Tibial nerve (tissue), 4 donors: Measurements from ENCODE around the gene NKD1. TPM values are rescaled to one million over a fixed set of nuclear protein-coding genes. Genes with fewer than 3 reads are reported as not detected.

Experiments
- DNase-seq, 2 donors: peaks; one replicate each; pipeline ENCODE4 v3.0.0-alpha.2; 2019; ENCODE audit warnings: low spot score in 2 of 2
- H3K27ac ChIP-seq, 4 donors: fragments of 200-600 bp; sonication (generic) in 3 of 4; one replicate each; pipeline ENCODE4 v1.5.1; 2017 to 2019; ENCODE audit warnings: mild to moderate bottlenecking in 1 of 4
- H3K27me3 ChIP-seq, 2 donors: fragments of 200-600 bp; sonication (generic) in 1 of 2; one replicate each; pipeline versions ENCODE4 v1.5.1 to v1.6.0; 2017 to 2019
- H3K36me3 ChIP-seq, 3 donors: fragments of 200-600 bp; sonication (generic); one replicate each; pipeline ENCODE4 v1.5.1; 2018 to 2019
- H3K4me1 ChIP-seq, 4 donors: fragments of 200-600 bp; sonication (generic) in 3 of 4; one replicate each; pipeline ENCODE4 v1.5.1; 2017 to 2019
- H3K4me3 ChIP-seq, 4 donors: fragments of 200-600 bp; sonication (generic) in 3 of 4; one replicate each; pipeline ENCODE4 v1.5.1; 2017 to 2019; ENCODE audit warnings: mild to moderate bottlenecking in 1 of 4, moderate library complexity in 1 of 4
- H3K9me3 ChIP-seq, 4 donors: fragments of 200-600 bp; sonication (generic) in 3 of 4; one replicate each; pipeline ENCODE4 v1.5.1; 2017 to 2019
- CTCF ChIP-seq, 5 experiments: fragments of 200-600 bp in 3 of 5; fragments of 450-650 bp in 2 of 5; sonication (generic) in 3 of 5; IDR thresholded peaks; one replicate each; pipeline ENCODE4 v1.5.1; 2016 to 2019; ENCODE audit warnings: antibody characterized with exemption in 5 of 5, mild to moderate bottlenecking in 3 of 5, moderate library complexity in 2 of 5
- EP300 ChIP-seq, 2 donors: sonication (generic); formaldehyde crosslinking; IDR thresholded peaks; one replicate each; pipeline ENCODE4 v1.6.1; 2017; ENCODE audit warnings: antibody characterized with exemption in 2 of 2, mild to moderate bottlenecking in 1 of 2
- POLR2A ChIP-seq, 2 donors: fragments of 450-650 bp; IDR thresholded peaks; one replicate each; pipeline ENCODE4 v1.6.1; 2017; ENCODE audit warnings: antibody characterized with exemption in 2 of 2, mild to moderate bottlenecking in 2 of 2, moderate library complexity in 2 of 2
- WGBS, 2 donors: methylation state at CpG; one replicate each; pipeline ENCODE4 v1.1.5; 2018; 5-methylcytosine and 5-hydroxymethylcytosine counted together
- total RNA-seq, 4 donors: library from RNA; depleted of rRNA; stranded (reverse); fragments of >200 nt; gene quantifications; one replicate each; pipeline ENCODE4 v1.1.0, GENCODE V29; 2016

NKD1 gene
- total RNA-seq, 4 donors from 2014 or later = 20.1 to 92.4 (median 43.1) TPM

- Histone ChIP-seq H3K9me3 (no peaks in the 10 kb centered on the region), H3K27me3 (no peaks in the 10 kb centered on the region), H3K36me3 (peaks cover 0 to 40% (median 0%) of the 10 kb centered on the region in 3 donors), H3K4me3 (no peak overlapping the region), H3K27ac (no peak overlapping the region), H3K4me1 (peaks cover 0 to 6% (median 4%) of the 10 kb centered on the region in 4 donors)
- WGBS, 2 donors = 89 to 93% methylated on average over 22 of the region's 22 CpGs
- DNase-seq = no peak
- TF ChIP-seq POLR2A (IDR thresholded peaks at IDR 0.05) (no peak), CTCF (IDR thresholded peaks at IDR 0.05) (no peak), EP300 (IDR thresholded peaks at IDR 0.05) (no peak)
Observed at GRCh38 chr16:50631985-50632576, 83.9 kb downstream of the NKD1 start.

DNA sequence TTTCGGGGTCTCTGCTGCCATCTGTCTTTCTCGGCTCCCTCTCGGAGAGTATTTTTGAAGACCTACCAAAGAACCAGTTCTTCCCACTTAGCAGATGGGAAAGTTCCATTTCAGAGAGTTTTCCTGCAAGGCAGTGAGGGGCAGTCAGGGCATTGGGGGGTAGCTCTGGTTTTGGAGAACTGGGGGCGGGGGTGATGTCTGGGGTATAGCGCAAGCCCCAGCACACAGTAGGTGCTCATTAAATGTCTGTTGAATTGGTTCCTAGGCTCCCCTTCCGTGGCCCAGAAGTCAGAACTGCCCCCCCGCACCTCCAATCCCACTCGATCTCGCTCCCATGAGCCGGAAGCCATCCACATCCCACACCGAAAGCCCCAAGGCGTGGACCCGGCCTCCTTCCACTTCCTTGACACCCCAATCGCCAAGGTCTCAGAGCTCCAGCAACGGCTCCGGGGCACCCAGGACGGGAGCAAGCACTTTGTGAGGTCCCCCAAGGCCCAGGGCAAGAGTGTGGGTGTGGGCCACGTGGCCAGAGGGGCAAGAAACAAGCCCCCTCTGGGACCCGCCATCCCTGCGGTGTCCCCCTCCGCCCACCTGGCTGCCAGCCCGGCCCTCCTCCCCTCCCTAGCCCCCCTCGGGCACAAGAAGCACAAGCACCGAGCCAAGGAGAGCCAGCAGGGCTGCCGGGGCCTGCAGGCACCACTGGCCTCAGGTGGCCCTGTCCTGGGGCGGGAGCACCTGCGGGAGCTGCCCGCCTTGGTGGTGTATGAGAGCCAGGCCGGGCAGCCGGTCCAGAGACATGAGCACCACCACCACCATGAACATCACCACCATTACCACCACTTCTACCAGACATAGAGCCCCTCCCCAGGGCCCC lies 85.0 kb downstream of the NKD1 start:
- 87 to 92% methylated on average over 26 to 29 of the region's 30 CpGs for WGBS, 2 donors
- no peak for DNase-seq

DNA sequence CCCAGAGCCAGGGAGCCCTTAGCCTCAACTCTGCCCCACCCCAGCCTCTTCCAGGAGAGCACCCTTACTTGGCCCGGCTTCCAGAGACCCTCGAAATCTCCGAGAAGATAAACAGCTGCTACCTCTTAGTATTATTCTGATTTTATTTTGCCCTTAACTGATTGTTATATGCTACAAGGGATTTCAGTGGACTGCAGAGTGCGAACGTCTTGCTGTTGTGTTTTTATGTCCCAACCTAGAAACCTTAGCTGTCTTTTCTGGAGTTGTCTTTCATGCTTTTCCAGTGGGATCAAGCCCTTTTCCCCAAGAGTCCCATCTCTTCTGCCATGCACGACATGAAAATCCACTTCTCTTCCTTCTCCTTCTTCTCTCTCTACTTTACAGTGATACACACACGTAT lies 85.9 kb downstream of the NKD1 start:
- 82 to 93% methylated on average over 7 of the region's 7 CpGs for WGBS, 2 donors
- no peaks in the 10 kb centered on the region for H3K4me1 ChIP-seq
- H3K27me3 ChIP-seq = no peaks in the 10 kb centered on the region
- no peak for TF ChIP-seq POLR2A (IDR thresholded peaks at IDR 0.05)
- no peak for TF ChIP-seq EP300 (IDR thresholded peaks at IDR 0.05)
- TF ChIP-seq CTCF (IDR thresholded peaks at IDR 0.05) = no peak
- H3K9me3 ChIP-seq = no peaks in the 10 kb centered on the region
- no peak for DNase-seq
- H3K36me3 ChIP-seq = peaks cover 0 to 40% (median 0%) of the 10 kb centered on the region in 3 donors
- H3K4me3 ChIP-seq = no peak overlapping the region
- no peak overlapping the region for H3K27ac ChIP-seq

More for the DNA sequence above, 85.0 kb downstream of the NKD1 start:
- Histone ChIP-seq H3K36me3 (peaks cover 0 to 40% (median 0%) of the 10 kb centered on the region in 3 donors), H3K27ac (no peak overlapping the region), H3K4me3 (no peak overlapping the region), H3K9me3 (no peaks in the 10 kb centered on the region), H3K27me3 (no peaks in the 10 kb centered on the region), H3K4me1 (no peaks in the 10 kb centered on the region)
- TF ChIP-seq EP300 (IDR thresholded peaks at IDR 0.05) = no peak
- TF ChIP-seq CTCF (IDR thresholded peaks at IDR 0.05) = no peak
- no peak for TF ChIP-seq POLR2A (IDR thresholded peaks at IDR 0.05)

DNA sequence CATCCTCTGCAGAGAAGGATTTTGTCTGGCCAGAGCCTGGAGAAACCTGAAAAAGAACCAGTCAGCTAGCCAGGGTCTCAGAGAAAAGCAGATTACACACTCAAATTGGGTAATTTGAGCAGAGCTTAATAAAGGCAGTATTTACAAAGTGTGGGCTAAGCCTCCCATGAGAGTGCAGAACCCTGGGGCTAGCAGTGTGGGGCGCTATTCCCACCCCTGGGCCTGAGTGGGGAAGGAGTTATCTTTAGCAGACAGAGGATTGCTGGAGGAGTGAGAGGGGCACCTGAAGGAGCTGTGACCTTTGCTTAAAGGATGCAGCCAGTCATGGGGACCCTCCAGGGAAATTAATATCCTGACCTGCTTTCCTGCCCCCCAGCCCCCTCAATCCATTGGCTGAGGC lies 86.8 kb downstream of the NKD1 start:
- no peaks in the 10 kb centered on the region for H3K27me3 ChIP-seq
- H3K36me3 ChIP-seq = peaks cover 0 to 38% (median 0%) of the 10 kb centered on the region in 3 donors
- H3K27ac ChIP-seq = no peak overlapping the region
- DNase-seq = no peak
- H3K4me1 ChIP-seq = no peaks in the 10 kb centered on the region
- H3K9me3 ChIP-seq = no peaks in the 10 kb centered on the region
- no peak for TF ChIP-seq POLR2A (IDR thresholded peaks at IDR 0.05)
- TF ChIP-seq CTCF (IDR thresholded peaks at IDR 0.05) = no peak
- no peak for TF ChIP-seq EP300 (IDR thresholded peaks at IDR 0.05)
- no peak overlapping the region for H3K4me3 ChIP-seq
- 65 to 69% methylated on average over 1 of the region's 1 CpG for WGBS, 2 donors
